CD4-positive, alpha-beta T cell treated with Interleukin-15 for 1 hour (primary cell): ENCODE data around the gene APOL1.
"Not testable (repeated sequence)": the region's sequence is repeated elsewhere in the genome, so short reads cannot be mapped to it uniquely, and the experiment has no call there.

Source experiments
- DNase-seq: peaks from one replicate; pipeline ENCODE4 v3.0.0-alpha.2; 2020

The APOL1 gene

DNA sequence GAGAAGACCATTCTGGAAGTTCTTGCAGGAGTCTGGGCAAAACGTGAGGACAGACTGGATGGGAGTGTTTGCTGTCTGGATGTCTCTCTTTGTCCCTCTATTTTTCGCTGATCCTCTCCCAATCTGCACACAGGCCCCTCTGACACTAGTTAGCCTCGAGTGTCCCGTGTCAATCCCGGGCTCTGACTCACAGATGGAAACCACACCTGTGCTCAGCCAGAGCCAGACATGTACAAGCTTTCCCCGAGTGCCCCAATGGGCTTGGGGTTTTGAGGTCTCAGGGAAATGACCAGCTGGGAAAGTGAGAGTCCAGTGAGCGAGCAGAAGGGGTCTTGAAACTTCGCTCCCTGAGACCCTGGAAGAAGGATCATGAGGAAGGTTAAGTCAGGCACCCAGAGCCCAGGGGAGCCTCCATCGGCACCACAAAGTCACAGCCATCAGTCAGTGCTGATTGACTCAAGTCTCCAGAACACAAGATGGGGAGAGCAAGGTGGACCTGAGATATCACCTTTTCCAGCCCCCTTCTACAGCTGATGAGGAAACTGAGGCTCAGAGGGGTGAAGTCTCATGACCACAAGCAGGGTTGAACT lies 27.5 kb upstream of the APOL1 start:
- no peak for DNase-seq

DNA sequence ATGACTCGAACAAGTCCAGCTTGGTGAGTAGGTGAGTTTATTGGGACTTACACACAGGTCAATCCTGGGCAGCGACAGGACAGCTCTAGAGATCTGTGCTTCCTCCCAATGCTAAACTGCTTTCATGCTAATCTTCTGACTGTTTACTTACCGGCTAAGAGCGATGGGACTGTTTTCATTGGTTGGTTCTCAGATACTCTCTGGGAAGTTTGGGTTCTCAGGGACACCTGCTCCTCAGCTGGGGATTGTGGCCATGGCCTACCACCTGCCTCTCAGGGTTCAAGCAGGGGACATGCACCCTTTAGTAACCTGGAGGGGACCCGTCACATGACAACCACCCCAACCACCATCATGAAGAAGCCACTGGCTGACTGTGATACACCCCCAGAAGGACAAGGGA lies 26.7 kb upstream of the APOL1 start:
- DNase-seq = no peak

DNA sequence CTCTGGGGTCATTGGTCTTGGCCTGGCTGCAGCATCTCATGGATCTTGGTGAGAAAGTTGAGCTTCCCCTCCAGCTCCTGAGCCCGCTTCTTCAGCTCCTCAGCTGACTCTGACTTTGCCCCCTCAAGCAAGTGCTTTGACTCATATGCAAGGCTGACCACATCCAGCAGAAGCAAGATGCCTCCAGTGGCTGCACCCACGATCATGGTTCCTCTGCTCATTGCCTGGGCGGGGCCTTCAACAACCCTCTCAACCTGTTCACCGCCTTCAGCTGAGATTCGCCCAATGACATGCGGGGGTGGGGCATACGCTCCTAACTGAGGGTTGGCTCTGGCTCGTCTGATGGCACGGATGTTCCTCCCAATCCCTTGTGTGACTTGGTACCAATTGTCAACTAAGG lies 25.5 kb upstream of the APOL1 start:
- no peak for DNase-seq

DNA sequence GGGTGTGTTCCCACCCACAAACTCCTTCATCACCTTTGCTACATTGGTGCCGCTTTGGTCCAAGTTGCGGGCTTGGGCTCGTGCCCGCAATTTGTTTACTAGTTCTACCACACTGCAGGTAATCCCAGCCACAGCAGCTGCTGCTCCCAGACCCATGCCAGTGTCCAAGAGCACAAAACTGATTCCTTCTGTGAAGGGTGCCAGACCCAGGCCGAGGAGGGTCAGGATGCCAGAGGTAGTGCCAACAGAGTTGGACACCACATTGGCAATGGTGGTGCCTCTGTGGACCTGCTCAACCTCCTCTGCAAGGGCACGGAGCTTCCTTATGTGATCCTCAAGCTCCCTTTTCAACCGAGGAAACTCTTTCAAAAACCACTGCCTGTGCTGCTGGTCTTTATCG lies 25.1 kb upstream of the APOL1 start:
- DNase-seq = no peak

DNA sequence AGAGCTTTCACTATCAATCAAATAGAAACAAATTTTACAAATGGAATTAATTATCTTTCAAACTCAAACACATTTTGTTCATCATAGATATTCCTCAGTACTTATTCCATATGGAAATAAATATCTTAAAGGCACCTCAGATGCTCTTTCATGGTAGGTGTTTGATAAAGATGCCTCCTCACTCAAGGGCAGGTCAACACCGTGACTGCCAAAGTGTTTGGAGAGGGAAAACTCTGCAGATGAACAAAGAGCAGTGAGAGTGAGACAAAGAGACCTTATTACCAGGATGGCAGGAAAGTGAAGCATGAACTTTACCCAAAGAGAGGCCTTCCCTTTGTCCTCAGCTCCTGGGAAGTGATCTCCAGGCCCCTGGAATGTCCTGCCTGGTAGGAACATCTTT lies 24.6 kb upstream of the APOL1 start:
- DNase-seq = not testable (repeated sequence)

DNA sequence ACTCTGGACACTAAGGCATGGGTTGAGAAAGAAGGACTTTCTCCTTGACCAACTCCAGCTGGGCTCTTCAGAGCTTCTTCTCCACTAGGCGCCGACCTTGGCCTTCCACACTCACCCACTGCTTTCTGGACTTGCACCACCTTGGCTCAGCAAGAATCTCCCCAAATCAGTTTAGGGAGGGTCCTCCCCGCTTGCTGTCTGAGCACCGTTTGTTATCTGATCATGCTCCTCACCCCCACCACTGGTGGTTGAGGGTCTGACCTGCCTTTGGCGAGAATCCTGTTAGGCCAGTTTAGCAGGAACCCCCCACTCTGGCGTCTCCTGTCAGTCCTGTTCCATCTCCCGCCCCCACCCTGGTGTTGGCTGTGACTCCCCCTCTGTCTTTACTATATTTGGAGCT lies 24.0 kb upstream of the APOL1 start:
- DNase-seq = no peak

DNA sequence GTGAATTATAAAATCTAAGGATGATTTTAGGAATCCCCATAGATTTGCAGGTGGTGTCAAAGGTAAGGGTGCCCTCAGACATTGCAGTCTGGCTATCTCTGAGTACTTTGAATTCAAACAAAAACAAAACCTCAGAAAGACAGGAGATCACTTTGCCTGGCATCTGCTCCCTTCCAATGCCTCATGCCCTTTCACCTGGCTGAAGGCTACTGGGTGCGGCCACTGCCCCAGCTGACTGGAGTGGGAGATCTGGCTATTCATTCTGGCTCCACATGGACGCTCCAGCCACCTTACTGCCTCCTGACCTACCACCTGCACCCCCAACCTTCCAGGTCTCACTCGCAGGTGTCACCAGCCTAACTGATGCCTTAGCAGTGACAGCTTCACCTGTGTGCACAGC lies 23.3 kb upstream of the APOL1 start:
- DNase-seq = not testable (repeated sequence)

DNA sequence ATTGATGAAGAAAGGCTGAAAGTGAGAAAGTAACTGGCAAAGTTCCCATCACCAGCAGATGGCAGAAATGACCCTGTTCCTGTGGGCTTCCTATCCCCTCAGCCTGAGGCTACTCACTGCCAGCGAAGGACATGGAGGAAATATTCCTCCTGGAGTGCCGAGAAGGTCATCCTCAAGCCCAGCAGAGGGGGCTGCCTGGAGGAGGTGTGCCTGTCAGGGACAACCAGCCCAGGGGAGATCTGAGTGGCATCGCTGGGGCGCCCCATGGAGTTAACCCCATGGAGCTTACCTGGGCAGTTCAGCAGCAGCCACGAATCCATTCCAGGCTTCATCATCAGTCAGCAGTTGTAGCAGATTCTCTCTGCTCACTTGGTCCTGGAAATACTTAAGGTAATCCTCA lies 21.9 kb upstream of the APOL1 start:
- DNase-seq = not testable (repeated sequence)

DNA sequence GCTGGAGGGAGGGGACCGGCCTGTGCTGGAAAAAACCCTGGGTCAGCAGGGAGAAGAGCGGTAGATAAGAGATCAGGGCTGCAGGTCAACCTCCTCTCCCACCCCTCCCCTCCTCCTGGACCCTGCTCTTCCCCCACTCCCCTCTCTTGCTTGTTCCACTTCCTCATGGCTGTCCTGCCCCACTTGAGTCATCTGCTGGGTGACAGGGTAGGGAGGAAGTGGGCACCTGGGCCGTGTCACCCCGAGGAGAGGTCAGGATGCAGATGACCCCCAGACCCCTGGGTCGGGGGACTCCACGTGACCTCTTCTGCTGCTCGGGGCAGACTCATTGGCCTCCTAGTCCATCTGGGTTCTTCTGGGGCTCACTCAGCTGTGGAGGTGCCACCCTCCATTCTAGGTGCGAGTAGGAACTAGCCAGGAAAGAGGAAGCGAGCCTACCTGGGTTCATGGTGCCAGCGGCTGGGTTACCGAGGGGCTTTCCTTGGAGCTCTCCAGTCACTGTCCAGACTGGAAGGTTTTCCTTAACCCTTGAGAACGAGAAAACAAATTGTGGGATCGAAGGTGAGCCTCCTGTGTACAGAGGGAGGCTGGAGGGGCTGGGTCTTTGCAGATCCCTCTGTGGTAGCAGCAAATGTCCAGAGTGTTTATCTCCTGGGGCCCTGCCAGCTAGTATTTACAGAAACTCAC lies 20.1 kb upstream of the APOL1 start:
- no peak for DNase-seq

DNA sequence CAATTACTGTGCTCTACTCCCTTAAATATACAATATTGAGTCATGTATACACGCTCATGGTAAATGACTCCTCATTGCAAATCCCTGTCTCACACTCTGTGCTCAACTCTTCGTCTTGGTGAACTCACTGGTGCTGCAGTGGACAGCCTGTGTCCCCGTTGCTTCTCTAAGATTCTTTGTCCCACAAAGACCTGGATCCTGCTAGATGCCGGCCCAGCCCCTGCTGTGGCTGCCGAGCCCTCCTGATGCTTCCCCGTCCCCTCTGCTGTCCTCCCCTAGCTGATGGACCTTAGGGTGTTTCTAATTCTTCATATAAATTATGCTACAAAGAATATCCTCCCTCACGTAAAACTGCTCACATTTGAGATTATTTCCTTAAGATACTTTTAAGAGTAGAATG lies 19.1 kb upstream of the APOL1 start:
- DNase-seq = no peak

DNA sequence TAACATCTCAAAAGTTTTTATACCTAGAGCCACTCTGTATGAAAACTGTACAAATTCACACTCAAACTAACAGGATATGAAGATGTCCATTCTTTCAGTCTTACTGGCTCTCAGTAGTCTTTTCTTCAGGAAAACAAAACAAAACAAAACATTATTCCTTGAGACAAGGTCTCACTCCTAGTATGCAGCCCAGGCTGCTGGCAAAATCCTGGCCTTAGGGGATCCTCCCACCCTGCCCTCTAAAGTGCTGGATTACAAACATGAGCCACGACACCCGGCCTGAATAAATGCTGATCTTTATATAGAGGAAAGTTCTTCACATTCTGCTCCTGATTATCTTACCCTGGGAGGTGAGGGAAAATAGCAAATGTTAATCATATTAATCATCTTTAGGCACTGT lies 18.7 kb upstream of the APOL1 start:
- no peak for DNase-seq

DNA sequence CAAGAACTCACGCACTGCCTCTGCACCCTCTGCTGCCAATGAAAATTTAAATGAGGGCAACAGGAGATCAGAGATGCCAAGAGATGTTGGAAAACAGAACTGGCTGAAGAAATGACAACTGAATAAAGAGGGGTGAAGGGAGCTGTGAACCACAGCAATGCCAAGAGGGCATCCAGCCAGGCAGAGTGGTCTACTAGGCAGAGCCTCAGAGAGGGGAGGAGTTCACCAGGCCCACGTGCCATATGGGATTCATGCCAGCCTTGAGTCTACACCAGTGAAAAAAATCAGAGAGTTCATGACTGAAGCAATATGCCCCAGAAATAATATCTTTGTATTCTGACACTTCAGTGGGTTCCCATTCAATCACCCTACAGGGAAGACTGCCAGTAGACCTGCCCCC lies 18.0 kb upstream of the APOL1 start:
- DNase-seq = no peak

DNA sequence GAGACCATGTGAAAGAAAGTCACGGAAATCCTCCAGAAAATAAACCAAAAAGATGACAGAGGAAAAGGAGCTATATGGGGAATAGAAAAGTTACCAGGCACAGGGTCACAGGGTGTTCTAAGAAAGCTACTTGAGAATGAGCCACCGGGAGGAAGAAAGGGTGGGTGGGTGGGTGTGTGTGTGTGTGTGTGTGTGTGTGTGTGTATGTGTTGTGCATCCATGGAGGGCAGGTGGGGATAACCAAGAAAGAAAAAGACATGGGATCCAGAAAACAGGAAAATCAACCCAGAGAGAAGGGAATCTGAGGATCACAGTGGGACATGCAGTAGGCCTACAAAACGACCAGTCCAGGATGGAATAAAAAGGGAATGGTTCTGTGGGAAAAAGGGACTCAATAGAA lies 17.3 kb upstream of the APOL1 start:
- DNase-seq = no peak

DNA sequence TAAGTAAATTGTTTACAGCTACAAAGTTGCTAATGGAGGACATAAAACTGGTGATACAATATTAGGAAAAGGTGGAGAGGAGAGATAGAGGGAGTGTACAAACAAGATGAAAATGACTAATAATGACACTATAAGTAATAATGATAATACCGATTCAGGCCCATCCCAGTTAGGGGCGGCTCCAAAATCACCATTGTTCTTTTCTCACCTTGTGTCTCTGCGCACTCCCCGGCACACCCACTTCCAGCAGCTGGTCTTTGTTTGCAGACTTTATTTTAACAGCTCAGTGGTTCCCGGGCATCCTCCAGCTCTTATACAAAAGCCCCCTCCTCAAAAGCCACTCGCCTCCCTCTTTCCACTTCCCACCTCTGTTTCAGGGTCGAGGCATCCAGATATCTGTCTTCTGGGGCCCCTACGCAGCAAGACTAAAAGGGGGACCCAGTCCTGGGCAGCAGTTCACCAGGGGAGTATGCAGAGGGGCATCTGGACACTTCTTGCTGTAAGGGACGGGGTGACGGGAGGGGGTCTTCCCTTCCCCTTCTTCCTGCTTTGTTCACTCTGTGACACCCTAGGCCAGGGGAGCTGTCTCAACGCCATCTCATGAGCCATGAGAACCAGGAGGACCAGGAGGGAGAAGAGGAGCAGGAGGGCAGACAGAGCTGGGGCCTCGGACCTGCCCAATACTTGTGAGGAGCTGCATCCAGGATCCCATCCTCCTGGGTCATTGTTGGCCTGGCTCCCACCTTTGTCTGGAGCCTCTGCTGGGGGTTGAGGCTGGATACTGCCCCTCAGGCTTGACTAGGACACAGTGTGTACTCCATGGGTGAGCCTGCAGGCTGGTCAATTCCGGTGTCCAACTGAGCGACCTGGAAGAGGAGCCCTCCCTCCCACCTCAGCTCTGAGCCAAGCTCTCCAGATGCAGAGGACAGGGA lies 16.3 kb upstream of the APOL1 start:
- no peak for DNase-seq

DNA sequence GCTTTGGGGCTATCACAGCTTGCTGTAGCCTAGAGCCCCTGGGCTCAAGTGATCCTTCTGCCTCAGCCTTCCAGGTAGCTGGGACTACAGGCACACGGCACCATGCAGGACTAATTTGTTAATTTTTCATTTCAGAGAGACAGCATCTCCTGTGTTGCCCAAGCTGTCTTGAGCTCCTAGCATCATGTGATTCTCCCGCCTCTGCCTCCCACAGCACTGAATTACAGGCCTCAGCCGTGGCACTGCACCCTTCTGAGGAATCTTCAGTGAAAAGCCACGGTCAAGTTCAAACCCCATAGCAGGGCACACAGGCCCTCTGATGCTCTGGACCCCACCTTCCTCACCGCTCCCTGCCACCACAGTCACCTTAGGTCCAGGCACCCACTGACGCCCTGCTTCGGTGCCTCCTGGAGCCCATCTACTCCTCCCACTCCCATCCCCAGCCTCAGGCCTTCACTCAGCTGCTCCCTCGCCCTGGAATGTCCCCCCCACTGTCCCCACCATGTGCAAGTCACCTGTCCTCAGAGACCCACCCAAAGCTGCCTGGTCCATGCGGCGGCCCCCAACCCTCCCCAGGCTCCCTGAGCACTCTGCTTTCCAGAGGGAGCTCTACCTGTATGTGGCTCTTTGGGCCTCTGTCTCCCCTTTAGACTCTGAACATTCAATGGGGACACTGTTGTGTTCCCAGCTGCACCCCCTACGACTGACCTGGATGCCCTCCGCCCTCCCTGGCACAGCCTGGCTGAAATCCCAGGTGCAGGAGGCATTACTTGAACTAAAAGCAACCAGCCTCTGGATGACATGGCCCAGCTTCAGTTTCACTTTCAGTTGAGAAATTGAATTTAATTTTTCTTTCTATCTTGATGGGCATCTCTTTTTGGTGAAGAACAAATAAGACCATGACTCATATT lies 15.2 kb upstream of the APOL1 start:
- DNase-seq = no peak

DNA sequence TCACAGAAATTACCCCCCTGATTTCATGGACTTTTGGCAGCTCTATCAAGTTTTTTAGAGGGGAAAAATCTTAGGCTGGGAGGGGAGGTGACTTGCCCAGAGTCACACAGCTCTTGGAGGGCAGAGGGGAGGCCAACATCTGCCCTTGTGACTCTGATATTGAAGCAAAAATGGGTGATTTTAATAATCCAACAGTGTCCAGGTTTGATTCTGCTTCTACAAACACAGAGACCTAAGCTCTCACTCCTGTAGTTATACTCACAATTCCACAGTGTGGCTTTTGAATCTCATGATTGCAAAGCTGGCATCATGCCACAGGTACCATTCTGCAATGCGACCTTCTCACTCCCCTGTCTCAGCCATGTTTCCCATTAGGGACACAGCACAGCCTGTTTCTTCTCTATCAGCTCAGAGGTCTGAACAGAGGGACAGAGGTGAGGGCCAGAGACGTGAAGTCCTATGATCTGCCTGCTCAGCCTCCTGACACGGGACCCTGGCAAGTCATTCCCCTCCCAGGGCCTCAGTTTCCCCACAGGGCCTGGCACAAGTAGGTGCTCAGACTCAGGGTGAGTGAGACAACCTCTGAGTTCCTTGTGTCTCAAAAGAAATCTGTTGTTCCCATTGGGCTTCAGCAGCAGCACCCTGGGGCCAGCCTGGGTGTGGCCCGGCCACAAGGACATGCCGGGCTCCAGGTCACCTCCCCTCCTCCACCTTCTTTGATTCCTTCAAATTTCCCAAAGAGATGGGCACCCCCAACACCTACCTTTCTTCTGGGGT lies 14.4 kb upstream of the APOL1 start:
- no peak for DNase-seq

DNA sequence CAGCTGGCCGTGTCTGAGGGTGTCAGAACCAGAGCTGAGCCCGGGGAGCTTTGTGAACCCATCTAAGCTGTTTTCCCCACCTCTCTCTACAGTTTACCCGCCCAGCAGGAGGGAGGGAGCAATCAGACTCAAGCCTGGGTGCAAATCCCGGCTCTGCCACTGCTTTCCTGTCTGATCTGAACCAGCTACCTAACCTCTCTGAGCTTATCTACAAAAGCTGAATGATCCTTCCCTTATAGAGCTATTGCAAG lies 13.9 kb upstream of the APOL1 start:
- no peak for DNase-seq

DNA sequence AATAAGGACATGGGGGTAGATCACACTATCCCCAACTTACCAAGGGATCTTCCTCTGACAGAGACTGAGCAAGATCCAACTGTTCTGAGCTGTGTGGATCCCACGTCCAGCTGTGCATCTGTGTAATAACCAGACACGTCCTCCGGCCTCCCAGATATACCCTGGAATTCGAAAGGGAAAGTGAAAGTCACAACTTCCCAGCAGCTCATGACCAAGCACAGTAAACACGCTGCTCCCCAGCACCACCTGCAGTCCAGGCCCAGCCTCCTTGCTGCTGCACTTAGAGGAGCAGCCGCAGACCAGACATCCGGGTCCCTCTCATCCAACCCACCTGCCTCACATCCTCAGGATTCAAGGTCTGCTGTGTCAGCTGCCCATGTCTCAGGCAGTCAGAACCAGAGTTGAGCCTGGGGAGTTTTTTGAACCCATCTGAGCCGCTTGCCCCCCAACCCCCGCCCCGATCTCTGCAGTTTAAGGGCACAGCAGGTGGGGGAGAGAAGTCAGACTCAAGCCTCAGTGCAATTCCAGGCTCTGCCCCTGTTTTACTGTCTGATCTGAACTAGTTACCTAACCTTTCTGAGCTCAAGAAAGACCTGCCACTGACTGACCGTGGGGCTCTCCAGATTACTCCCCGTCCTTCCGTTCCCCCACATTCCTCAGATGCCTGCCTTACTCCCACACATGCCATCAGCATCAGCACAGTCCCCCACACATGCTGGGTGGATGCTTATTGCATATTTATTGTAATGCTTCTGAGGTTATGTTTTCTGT lies 13.3 kb upstream of the APOL1 start, which contains the start of gene APOL2:
TSS of gene APOL2 (minus strand) at position 127 of the 771 bp plus-strand sequence. CDS start 6,365 bp downstream, outside the sequence.
- DNase-seq = peak; percentile 89

DNA sequence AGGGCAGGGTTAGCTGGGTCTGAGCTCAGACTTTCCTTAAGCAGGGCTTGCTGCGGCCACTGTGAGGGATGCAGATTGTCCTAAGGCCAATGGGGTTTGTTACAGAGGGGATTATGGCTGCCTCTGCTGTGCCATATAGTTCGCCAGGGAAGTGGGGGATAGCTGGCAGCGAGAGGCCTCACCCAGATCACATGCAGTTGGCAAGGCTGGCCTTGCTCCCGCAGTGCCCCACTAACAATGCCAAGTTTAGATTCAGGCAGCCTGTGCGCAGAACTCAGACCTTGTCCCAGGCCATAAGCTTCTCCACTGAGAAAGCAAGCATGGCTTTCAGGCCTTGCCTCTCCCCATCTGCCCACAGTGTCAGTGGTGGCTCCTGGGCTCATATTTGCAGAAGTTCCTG lies 8.9 kb upstream of the APOL1 start:
- DNase-seq = no peak

DNA sequence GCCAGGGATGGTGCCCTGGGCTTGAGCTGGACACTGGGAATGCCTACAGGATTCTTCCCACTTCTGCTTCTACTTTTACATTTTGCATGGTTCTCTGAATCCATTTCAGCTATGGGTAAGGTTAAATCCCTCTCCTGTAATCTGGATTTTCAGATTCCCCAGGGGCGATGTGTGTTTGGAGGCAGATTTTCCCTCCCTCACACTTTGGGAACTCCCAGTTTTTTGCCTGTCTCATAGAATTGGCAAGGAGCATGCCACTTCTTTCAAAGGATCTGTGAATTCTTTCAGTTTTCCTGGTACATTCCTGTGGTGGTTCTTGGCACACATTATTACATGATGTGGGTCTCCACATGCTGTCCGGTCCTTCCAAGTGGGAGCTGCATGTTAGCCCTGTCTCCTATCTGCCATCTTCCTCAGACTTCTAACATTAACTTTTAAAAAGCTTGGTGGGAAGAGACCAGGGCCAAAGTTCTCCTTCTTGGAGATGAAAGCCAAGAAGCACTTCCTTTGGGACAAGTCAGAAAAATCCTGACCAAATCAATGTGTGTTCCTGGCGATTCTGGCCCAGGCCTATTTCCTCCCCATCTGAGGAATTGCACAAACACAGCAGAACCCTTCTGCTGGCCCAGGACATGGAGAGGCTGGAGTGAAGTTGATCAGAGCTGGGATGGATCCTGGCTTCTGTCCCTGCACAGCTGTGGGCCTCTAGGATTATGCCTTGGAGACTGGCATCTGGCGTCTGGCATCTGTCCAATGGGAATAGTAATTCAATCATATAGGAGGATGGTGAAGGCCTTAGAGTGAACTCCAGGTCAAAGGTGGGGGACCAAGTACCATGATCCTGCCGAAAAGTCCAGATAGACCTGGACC lies 8.2 kb upstream of the APOL1 start:
- DNase-seq = no peak
